Endothelial cell of umbilical vein (primary cell): Measurements from ENCODE around the gene AAMDC.

ENCODE experiments used
- CTCF ChIP-seq, 2 donors: IDR thresholded peaks; 1 replicate in 1 of 2; 2 replicates in 1 of 2; pipeline ENCODE4 v1.5.1; 2011; ENCODE audit warnings: low read length in 2 of 2, mild to moderate bottlenecking in 2 of 2, moderate library complexity in 2 of 2, control low read depth in 1 of 2, inconsistent platforms in 1 of 2, low read depth in 1 of 2; ENCODE audit not compliant: insufficient read depth in 1 of 2; ENCODE audit errors: extremely low read depth in 1 of 2
- EZH2 ChIP-seq: IDR thresholded peaks from 2 replicates; pipeline ENCODE4 v1.6.1; 2012; ENCODE audit warnings: borderline replicate concordance, low read depth, mild to moderate bottlenecking, moderate library complexity, low read length, inconsistent platforms; ENCODE audit not compliant: severe bottlenecking
- FOS ChIP-seq: IDR thresholded peaks from 2 replicates; pipeline ENCODE4 v1.6.1; 2011; ENCODE audit warnings: mild to moderate bottlenecking, low read length, moderate library complexity, borderline replicate concordance; ENCODE audit not compliant: insufficient read depth
- MAX ChIP-seq: IDR thresholded peaks from 2 replicates; pipeline ENCODE4 v1.6.1; 2011; ENCODE audit not compliant: insufficient read depth, insufficient read length
- MYC ChIP-seq: IDR thresholded peaks from one replicate; pipeline ENCODE4 v1.6.1; 2011; ENCODE audit warnings: mild to moderate bottlenecking, low read depth, low read length
- POLR2A ChIP-seq: IDR thresholded peaks from 2 replicates; pipeline ENCODE4 v1.6.1; 2012; ENCODE audit warnings: low read depth, mild to moderate bottlenecking, control low read depth, low read length
- POLR2AphosphoS5 ChIP-seq: IDR thresholded peaks from 2 replicates; pipeline ENCODE4 v1.6.1; 2012; ENCODE audit warnings: low read depth, mild to moderate bottlenecking, control low read depth, low read length, moderate library complexity; ENCODE audit not compliant: insufficient read depth

- TF ChIP-seq FOS (no peak), CTCF (IDR thresholded peaks at IDR 0.05; ENCODE audit: extremely low read depth in 1 of 2, insufficient read depth in 1 of 2, low read depth in 1 of 2, low read length in 2 of 2) (no peak), POLR2A (no peak), POLR2AphosphoS5 (no peak), MYC (no peak), MAX (no peak), EZH2 (no peak)
Observed at GRCh38 chr11:77789731-77790476, 31.0 kb upstream of the AAMDC start.
